ENCODE measurements around the gene ZNF580. TPM values are rescaled to one million over a fixed set of nuclear protein-coding genes. Genes with fewer than 3 reads are reported as not detected.
A peak's percentile ranks its signal among the peaks of the same experiment; 100 is the strongest.

ZNF580 gene
- total and polyA plus RNA-seq, 2 of the 13 experiments (the other 11 are each of a cell fraction or from before 2014, with no cell fraction given), result 4.4 to 6.0 TPM

- TF ChIP-seq GPBP1L1 (CRISPR knock-in tag; IDR thresholded peaks at IDR 0.05), result no peak
- peak; percentile 55; the same call in 1 of the 2 replicates for TF ChIP-seq BCL3 (CRISPR knock-in tag; IDR thresholded peaks at IDR 0.05)
- no peak for TF ChIP-seq ZNF17 (CRISPR knock-in tag; IDR thresholded peaks at IDR 0.05)
- no peak for TF ChIP-seq ZNF20 (CRISPR knock-in tag; IDR thresholded peaks at IDR 0.05)
- TF ChIP-seq ETS1 (CRISPR knock-in tag; IDR thresholded peaks at IDR 0.05), result no peak
- no peak; the same call in 1 of the 2 replicates for TF ChIP-seq ZNF563 (CRISPR knock-in tag; IDR thresholded peaks at IDR 0.05)
- no peak for TF ChIP-seq MZF1 (CRISPR knock-in tag; IDR thresholded peaks at IDR 0.05; ENCODE audit: borderline replicate concordance)
- TF ChIP-seq PLRG1 (conservative IDR thresholded peaks at IDR 0.05), result no peak
- TF ChIP-seq SATB2 (CRISPR knock-in tag; IDR thresholded peaks at IDR 0.05), result no peak
- TF ChIP-seq ZMYM4 (CRISPR knock-in tag; IDR thresholded peaks at IDR 0.05), result peak; percentile 57; the same call in 1 of the 2 replicates
- TF ChIP-seq ZNF557 (CRISPR knock-in tag; IDR thresholded peaks at IDR 0.05), result no peak
- TF ChIP-seq ZBTB38 (CRISPR knock-in tag; IDR thresholded peaks at IDR 0.05), result peak; percentile 78; the same call in 1 of the 2 replicates
- TF ChIP-seq HIC2 (CRISPR knock-in tag; IDR thresholded peaks at IDR 0.05; ENCODE audit: low read depth), result no peak
- TF ChIP-seq ZSCAN29 (CRISPR knock-in tag; conservative IDR thresholded peaks at IDR 0.05), result no peak
- no peak for TF ChIP-seq ZBTB10 (CRISPR knock-in tag; IDR thresholded peaks at IDR 0.05; ENCODE audit: borderline replicate concordance)
- peak; percentile 83 for TF ChIP-seq PATZ1 (CRISPR knock-in tag; IDR thresholded peaks at IDR 0.05)
- peak; percentile 97 for TF ChIP-seq HOXA3 (CRISPR knock-in tag; IDR thresholded peaks at IDR 0.05)
Observed at GRCh38 chr19:55674841-55675660, 34.2 kb downstream of the ZNF580 start, which contains the start of gene EPN1 (continued).
